ENCODE measurements around the gene TNFRSF21.

The TNFRSF21 gene

GRCh38 chr6:47203938-47204611 is 105.6 kb downstream of the TNFRSF21 start:
- DNase-seq: no peak

DNA sequence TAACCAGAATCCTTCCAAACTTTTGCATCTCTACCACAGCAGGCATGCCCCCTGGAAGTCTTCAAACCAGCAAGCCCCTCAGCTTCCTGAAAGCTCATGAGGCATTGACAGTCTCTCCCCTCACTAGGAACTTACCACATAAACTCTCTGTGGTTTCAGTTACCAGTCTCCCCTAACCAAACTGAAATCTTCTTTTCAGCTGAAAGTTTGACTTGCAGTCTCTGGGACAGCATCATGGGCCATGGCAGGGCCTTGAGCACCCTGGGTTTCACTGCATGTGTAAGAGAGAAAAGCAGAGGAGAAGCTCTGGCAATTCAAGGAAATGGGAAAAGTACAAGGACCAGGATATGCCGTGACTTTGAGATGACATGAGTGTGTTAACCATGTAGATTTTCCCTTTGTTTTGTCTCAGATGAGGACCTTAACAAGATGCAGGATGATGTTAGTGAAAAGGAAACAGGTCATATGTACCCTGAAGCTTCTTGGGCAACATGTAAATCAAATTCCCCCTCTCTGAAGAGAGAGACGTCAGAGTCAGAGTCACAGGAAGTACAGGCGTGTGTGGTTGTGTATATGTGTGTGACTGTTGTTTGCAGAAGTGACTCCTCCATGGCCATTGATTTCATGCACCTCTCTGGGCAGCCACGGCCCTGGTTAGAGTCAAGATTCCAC is 106.3 kb downstream of the TNFRSF21 start:
- DNase-seq: no peak

GRCh38 chr6:47202644-47203205 is 107.0 kb downstream of the TNFRSF21 start:
- DNase-seq: no peak

DNA sequence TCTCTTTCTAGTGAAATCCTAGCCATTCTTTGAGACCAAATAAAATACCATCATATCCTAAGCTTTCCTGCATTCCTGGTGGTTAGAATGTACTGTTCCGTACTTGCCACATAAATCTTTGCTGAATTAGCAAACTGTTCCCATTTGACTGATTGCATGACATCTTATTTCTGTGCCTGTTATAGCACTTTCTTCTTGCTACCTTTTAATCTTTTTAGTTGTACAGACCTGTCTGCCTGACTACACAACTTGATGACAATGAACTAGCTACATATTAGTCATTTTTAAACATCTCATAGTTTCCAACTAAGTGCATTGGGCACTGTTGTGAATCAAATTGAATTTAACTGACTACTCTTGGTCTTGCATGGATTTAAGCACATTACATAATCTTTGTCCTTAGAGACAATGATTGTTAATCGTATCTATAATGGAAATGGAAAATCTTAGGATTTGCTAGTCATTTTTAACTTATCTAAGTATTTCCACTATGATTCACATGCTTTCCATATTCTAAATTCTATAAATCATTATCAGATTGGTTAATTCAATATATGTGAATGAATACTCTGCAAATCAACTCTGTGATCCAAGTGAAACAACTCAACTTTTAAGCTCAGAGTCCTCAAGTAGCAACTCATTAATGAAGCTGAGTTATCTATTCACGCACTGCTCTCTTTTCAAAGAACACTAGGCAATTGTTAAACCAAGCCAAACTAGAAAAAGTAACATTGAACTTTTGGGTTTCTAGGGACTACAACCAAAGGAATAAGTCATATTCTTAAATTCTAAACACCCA is 109.0 kb downstream of the TNFRSF21 start:
- no peak for DNase-seq

- DNase-seq: no peak
Measured at GRCh38 chr6:47197682-47198640, 111.7 kb downstream of the TNFRSF21 start.

- no peak for DNase-seq
Measured at GRCh38 chr6:47196113-47196512, 113.6 kb downstream of the TNFRSF21 start.

DNA sequence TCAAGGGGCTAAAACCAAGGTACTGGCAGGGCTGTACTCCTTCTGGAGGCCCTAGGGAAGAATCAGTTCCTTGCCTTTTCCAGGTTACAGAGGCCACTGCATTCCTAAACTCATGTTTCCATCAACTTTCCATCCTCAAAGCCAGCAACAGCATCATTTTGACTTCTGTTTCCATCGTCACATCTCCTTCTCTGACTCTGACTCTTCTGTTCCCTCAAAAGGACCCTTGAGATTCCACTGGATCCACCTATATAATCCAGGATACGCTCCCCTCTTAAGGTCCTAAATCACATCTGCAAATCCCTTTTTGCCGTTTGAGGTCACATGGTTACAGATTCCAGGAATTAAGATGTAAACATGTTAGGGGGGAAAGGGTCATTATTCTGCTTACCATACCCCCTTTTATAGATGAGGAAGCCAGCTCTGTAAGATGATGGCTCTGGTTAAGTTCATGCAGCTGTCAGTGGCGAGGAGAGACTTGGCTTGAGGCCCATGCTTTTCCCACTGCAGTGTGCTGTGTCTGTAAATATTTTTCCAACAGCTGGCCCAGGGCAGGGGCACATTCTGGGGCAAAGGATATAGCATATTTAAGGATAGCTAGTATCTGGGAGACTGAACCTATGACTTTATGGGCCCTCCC is 114.6 kb downstream of the TNFRSF21 start:
- DNase-seq: no peak

DNA sequence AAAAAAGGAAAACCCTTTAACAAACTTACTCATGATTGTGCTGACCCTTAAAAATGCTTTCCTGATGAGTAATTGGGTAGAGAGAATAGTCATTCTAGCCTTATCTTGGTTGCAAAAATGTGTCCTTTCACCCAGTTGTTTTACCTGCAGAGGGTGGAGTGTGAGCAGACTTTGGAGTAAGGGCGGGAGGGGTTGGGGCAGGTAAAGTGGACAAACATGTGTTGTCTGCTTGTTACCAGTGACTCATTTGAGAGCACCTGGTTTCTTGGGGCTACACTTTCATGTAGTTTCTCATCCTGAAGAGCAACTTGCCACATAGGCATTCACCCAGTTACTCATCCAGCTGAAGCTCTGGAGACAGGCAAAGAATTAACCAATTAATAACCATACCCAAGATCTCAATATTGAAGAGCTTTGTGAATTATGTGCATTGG is 121.1 kb downstream of the TNFRSF21 start:
- no peak for DNase-seq

- DNase-seq: no peak
Measured at GRCh38 chr6:47187893-47188587, 121.7 kb downstream of the TNFRSF21 start.

DNA sequence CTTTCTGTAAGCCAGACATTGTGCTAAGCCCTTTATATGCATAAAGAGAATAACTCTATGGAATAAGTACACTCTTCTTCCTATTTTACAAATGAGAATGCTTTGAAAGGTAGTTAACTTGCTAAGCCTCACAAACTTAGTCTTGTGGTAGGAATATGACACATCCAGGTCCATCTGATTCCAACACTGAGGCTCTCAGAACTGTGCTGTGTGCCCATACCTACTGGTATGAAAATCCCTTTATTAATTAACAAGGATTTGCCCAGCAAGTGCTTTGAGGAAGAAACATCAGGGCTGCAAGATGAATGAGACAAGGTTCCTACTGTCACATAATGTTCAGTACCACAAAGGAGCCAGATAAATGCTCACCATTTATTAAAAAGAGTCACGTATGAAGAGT is 122.6 kb downstream of the TNFRSF21 start:
- no peak for DNase-seq

- DNase-seq: no peak
Measured at GRCh38 chr6:47182291-47182957, 127.3 kb downstream of the TNFRSF21 start.

- no peak for DNase-seq
Measured at GRCh38 chr6:47181681-47182080, 128.0 kb downstream of the TNFRSF21 start.

Data from NCI-H1417 treated with DMSO at 0.1 percent for 48 hours (cell line).